GM19467 (cell line): ENCODE data around the gene JARID2.

ENCODE experiments used
- ATAC-seq: cut with Tn5 transposase; IDR thresholded peaks from one replicate; pipeline ENCODE4 v1.9.1; 2021; ENCODE audit warnings: mild to moderate bottlenecking, moderate library complexity; ENCODE audit not compliant: unreplicated experiment

The JARID2 gene

GRCh38 chr6:15245361-15246216, at the start of gene JARID2:
Gene JARID2, plus strand, starts transcription at chr6:15246069. Its CDS starts 471 bp downstream, at chr6:15246540.
- peak; percentile 45 for ATAC-seq

GRCh38 chr6:15200087-15200486, 45.8 kb upstream of the JARID2 start:
- no peak for ATAC-seq

GRCh38 chr6:15205321-15205720, 40.5 kb upstream of the JARID2 start:
- no peak for ATAC-seq

- no peak for ATAC-seq
These were observed 39.0 kb upstream of the JARID2 start for GRCh38 chr6:15206887-15207286.

GRCh38 chr6:15207923-15208322, 37.9 kb upstream of the JARID2 start:
- no peak for ATAC-seq

- ATAC-seq: no peak
These were observed 31.9 kb upstream of the JARID2 start for GRCh38 chr6:15213838-15214400.

GRCh38 chr6:15218401-15218800, 27.5 kb upstream of the JARID2 start:
- ATAC-seq: no peak

GRCh38 chr6:15220062-15220461, 25.8 kb upstream of the JARID2 start:
- no peak for ATAC-seq

GRCh38 chr6:15227827-15228318, 18.0 kb upstream of the JARID2 start:
- no peak for ATAC-seq

GRCh38 chr6:15230827-15231226, 15.0 kb upstream of the JARID2 start:
- no peak for ATAC-seq

- ATAC-seq: no peak
These were observed 12.9 kb upstream of the JARID2 start for GRCh38 chr6:15232836-15233510.

- ATAC-seq: no peak
These were observed 11.7 kb upstream of the JARID2 start for GRCh38 chr6:15234068-15234758.

- no peak for ATAC-seq
These were observed 6.1 kb upstream of the JARID2 start for GRCh38 chr6:15239616-15240364.

GRCh38 chr6:15242503-15242902, 3.4 kb upstream of the JARID2 start:
- no peak for ATAC-seq

- ATAC-seq: no peak
These were observed 2.8 kb upstream of the JARID2 start for GRCh38 chr6:15242937-15243614.

- ATAC-seq: no peak
These were observed 1.8 kb upstream of the JARID2 start for GRCh38 chr6:15243910-15244619.

GRCh38 chr6:15244620-15245360, 1.1 kb upstream of the JARID2 start:
- ATAC-seq: no peak

GRCh38 chr6:15246217-15246665, 372 bp downstream of the JARID2 start:
- no peak for ATAC-seq
